HG02884 (cell line): ENCODE data around the gene DCAF12.
"Not testable (repeated sequence)": the region's sequence is repeated elsewhere in the genome, so short reads cannot be mapped to it uniquely, and the experiment has no call there.

Source experiments
- ATAC-seq: cut with Tn5 transposase; IDR thresholded peaks from one replicate; pipeline ENCODE4 v1.9.1; 2021; ENCODE audit warnings: mild to moderate bottlenecking, moderate library complexity; ENCODE audit not compliant: unreplicated experiment

Gene DCAF12

GRCh38 chr9:34072410-34072809 is 54.1 kb downstream of the DCAF12 start:
- no peak for ATAC-seq

DNA sequence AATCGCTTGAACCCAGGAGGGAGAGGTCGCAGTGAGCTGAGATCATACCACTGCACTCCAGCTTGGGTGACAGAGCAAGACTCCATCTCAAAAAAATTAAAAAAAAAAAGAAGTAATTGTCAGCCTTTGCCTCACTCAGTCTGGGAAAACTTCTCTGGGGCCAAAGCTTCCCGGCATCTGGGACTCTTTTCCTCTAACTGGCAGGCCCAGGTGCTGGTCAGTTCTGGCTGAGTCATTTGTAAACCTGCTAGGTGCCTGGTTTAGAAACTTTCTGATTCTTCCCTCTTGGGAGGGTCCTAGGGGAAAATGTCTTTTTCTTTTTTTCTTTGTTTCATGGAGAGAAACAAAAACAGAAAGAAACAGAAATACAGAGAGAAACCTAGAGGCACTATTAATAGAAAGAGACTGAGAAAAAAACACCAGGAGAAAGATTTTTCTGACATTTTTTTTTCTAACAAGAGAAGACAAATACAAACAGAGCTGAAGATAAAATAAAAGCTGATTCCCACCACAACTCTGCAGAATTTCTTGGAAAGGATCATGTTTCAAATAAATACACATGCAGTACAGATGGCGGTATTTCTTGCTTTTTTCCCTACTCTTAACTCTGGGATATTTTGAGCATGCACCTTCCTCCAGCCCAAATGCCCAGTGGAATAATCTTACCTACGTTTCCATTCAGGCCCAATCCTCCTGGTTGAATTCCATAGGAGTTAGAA is 55.7 kb downstream of the DCAF12 start:
- ATAC-seq, result no peak

DNA sequence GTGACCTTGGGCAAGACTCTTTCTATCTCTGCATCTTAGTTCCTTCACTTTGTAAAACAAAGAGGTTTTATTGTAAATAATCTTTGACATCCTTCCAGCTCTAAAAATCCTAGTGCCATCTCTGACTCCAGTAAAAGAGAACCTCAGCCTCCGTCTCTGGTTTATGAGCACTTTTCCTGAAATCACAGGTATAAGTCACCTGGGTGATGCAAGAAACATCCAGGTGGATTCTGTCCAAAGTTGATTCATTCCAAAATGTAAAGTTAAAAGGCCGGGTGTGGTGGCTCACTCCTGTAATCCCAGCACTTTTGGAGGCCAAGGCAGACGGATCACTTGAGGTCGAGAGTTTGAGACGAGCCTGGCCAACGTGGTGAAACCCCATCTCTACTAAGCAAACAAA is 56.7 kb downstream of the DCAF12 start:
- ATAC-seq, result no peak

- ATAC-seq, result no peak
These were observed 61.0 kb downstream of the DCAF12 start for GRCh38 chr9:34065541-34065940.

DNA sequence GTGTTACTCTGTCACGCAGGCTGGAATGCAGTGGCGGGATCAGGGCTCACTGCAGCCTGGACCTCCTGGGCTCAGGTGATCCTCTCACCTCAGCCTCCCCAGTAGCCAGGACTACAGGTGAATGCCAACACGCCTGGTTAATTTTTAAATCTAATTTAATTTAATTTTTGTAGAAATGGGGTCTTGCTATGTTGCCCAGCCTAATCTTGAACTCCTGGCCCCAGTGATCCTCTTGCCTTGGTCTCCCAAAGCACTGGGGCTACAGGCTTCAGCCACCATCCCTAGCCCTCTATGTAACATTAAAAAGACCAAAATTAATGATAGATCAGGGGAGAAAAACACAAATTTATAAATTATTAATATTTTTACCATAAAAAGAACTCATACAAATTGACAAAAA is 66.5 kb downstream of the DCAF12 start:
- no peak for ATAC-seq

DNA sequence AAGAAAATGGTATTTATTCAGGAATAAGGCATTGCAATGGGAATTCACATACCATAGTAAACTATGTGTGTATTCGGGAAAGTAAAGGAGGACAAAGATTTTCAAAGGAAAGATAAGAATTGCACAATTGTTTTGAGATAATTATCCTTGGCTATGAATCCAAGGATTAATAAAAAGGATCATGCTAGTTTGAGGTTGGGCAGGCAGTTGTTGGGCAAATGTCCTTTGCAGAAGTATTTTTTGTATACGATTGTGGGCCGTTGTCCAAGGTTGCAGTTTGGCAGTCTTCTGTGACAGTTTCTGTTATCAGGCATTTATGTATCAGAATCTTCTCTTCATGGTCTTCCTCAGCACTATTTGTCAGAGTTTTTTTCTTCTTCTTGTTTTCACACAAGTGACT is 67.2 kb downstream of the DCAF12 start:
- no peak for ATAC-seq

DNA sequence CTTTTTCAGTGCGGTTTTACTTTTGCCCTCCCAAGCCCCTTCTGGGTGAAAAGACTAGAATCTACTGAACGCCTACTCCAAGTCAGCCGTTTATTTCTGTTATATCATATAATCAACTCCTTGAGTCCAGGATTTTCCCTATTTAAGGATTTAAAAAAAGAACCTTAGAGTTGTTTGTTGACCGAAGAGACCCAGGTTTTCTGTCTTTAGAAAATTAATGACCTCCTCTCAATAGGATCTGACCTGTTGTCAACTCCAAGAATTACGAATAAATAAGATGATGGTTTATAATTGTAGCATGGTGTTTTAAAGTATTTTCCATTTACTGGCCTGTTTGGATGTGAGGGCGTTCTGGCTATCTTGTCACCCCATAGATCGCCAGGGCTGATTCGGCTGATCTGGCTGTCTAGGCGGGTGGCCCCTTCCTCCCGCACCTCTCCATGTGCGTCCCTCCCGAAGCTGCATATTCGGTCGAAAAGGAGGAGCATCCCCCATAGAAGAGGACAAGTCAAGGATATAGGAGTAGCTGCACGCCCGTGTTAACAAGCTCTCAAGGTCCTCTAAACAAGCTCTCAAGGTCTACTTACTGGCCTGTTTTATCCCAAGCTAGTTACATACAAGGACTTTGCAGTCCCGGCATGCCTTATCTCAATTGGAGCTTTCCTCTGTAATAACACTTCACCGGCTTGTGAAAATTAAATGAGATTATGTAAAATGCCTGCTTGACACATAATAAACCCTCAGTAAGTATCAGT is 76.7 kb downstream of the DCAF12 start:
- no peak for ATAC-seq

- ATAC-seq, result peak; percentile 69
These were observed 77.5 kb downstream of the DCAF12 start, which contains the start of gene UBAP2 for GRCh38 chr9:34048727-34049629. TSS of gene UBAP2 (minus strand) at chr9:34048887. CDS start at chr9:34017148, 31,739 bp downstream.

- peak; percentile 26 for ATAC-seq
These were observed 78.4 kb downstream of the DCAF12 start for GRCh38 chr9:34047864-34048726.

- no peak for ATAC-seq
These were observed 79.6 kb downstream of the DCAF12 start for GRCh38 chr9:34046784-34047379.

DNA sequence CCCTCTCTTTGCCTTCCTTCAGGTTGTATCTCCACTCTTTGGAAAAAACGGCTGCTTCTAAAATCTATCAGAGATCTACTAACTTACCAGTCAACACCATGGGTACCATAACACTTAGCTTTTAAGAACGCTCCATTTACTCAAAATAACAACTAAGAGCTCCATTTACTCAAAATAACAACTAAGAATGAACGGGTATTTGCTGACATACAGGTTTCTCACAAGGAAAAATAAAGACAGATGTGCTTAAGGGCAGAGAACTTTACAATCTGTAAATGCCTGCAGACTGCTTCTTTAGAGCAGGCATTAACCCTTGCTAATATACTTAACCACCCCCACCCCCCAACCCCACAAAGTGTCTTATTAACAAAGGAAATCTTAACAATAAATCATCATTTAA is 80.6 kb downstream of the DCAF12 start:
- no peak for ATAC-seq

DNA sequence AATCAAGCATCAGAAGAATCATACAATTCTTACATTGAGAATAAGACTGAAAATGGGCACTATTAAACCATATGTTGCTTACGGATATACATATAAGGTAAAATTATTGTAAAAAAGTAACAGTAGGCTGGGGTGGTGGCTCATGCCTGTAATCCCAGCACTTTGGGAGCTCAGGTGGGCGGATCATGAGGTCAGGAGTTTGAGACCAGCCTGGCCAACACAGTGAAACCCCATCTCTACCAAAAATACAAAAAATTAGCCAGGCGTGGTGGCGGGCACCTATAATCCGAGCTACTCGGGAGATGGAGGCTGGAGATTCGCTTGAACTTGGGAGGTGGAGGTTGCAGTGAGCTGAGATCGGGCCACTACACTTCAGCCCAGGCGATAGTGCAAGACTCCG is 84.4 kb downstream of the DCAF12 start:
- not testable (repeated sequence) for ATAC-seq

- ATAC-seq, result not testable (repeated sequence)
These were observed 87.6 kb downstream of the DCAF12 start for GRCh38 chr9:34038851-34039250.

- no peak for ATAC-seq
These were observed 88.9 kb downstream of the DCAF12 start for GRCh38 chr9:34037626-34038025.

- ATAC-seq, result no peak
These were observed 89.9 kb downstream of the DCAF12 start for GRCh38 chr9:34036625-34037024.
